Neural progenitor cell (in vitro differentiated cells): ENCODE data around the gene ASGR1. TPM values are rescaled to one million over a fixed set of nuclear protein-coding genes. Genes with fewer than 3 reads are reported as not detected.
A peak's percentile ranks its signal among the peaks of the same experiment; 100 is the strongest.

ENCODE experiments used
- DNase-seq: peaks from one replicate; pipeline ENCODE4 v3.0.0-alpha.2; 2016; ENCODE audit warnings: low spot score
- H2AFZ ChIP-seq: fragments of 200-600 bp; sonication (generic); replicated peaks from 2 replicates; pipeline ENCODE4 v1.6.1; 2016; ENCODE audit warnings: antibody characterized with exemption
- H3F3A ChIP-seq: fragments of 200-600 bp; sonication (generic); 2 replicates; pipeline ENCODE4 v1.6.1; 2016; ENCODE audit warnings: antibody characterized with exemption, low read depth
- H3K27ac ChIP-seq: fragments of 200-600 bp; sonication (generic); 2 replicates; pipeline ENCODE4 v1.5.1; 2016; ENCODE audit warnings: mild to moderate bottlenecking
- H3K27me3 ChIP-seq: fragments of 200-600 bp; sonication (generic); 2 replicates; pipeline ENCODE4 v1.6.1; 2016; ENCODE audit warnings: mild to moderate bottlenecking, moderate library complexity
- H3K36me3 ChIP-seq: fragments of 200-600 bp; sonication (generic); 2 replicates; pipeline ENCODE4 v1.5.1; 2016
- H3K4me1 ChIP-seq: fragments of 200-600 bp; sonication (generic); 2 replicates; pipeline ENCODE4 v1.6.1; 2016; ENCODE audit warnings: mixed run types
- H3K4me2 ChIP-seq: fragments of 200-600 bp; sonication (generic); 2 replicates; pipeline ENCODE4 v1.6.1; 2016
- H3K4me3 ChIP-seq: fragments of 200-600 bp; sonication (generic); 2 replicates; pipeline ENCODE4 v1.5.1; 2016
- H3K79me2 ChIP-seq: fragments of 200-600 bp; sonication (generic); 2 replicates; pipeline ENCODE4 v1.6.1; 2016; ENCODE audit warnings: low read depth
- H3K9ac ChIP-seq: fragments of 200-600 bp; sonication (generic); 2 replicates; pipeline ENCODE4 v1.6.1; 2016
- H3K9me3 ChIP-seq: fragments of 200-600 bp; sonication (generic); 2 replicates; pipeline ENCODE4 v1.5.1; 2016; ENCODE audit warnings: low read depth
- H4K20me1 ChIP-seq: fragments of 200-600 bp; sonication (generic); 2 replicates; pipeline ENCODE4 v1.6.1; 2016; ENCODE audit warnings: low read depth
- H3K27ac Mint-ChIP-seq: 3 replicates; pipeline ENCODE4 v1.8.0; 2021; ENCODE audit warnings: mixed read lengths
- H3K27me3 Mint-ChIP-seq: 2 replicates; pipeline ENCODE4 v1.8.0; 2022; ENCODE audit warnings: low read depth, mild to moderate bottlenecking, inconsistent platforms, moderate library complexity, mixed read lengths; ENCODE audit not compliant: insufficient read depth
- H3K36me3 Mint-ChIP-seq: 3 replicates; pipeline ENCODE4 v1.8.0; 2021; ENCODE audit warnings: mixed read lengths
- H3K4me1 Mint-ChIP-seq: 3 replicates; pipeline ENCODE4 v1.8.0; 2021; ENCODE audit warnings: mixed read lengths
- H3K4me3 Mint-ChIP-seq: 3 replicates; pipeline ENCODE4 v1.8.0; 2021; ENCODE audit warnings: mild to moderate bottlenecking, moderate library complexity, mixed read lengths
- H3K9me3 Mint-ChIP-seq: 3 replicates; pipeline ENCODE4 v1.8.0; 2020; ENCODE audit warnings: mixed read lengths
- CTCF ChIP-seq: fragments of 200-600 bp; sonication (generic); IDR thresholded peaks from 2 replicates; pipeline ENCODE4 v1.5.1; 2017; ENCODE audit warnings: antibody characterized with exemption, mild to moderate bottlenecking
- EZH2 ChIP-seq: fragments of 200-600 bp; sonication (generic); IDR thresholded peaks from 2 replicates; pipeline ENCODE4 v1.6.1; 2017; ENCODE audit warnings: antibody characterized with exemption, mild to moderate bottlenecking, moderate library complexity
- EZH2phosphoT487 ChIP-seq: fragments of 200-600 bp; sonication (generic); IDR thresholded peaks from 2 replicates; pipeline ENCODE4 v1.6.1; 2017; ENCODE audit warnings: antibody characterized with exemption
- total RNA-seq: library from RNA; depleted of rRNA; stranded (reverse); fragments of >200 nt; gene quantifications from 2 replicates; pipeline ENCODE4 v1.2.3, GENCODE V29; 2015; ENCODE audit warnings: low replicate concordance

Gene ASGR1
- total RNA-seq, 1 donor from 2014 or later, result 3.1 TPM

GRCh38 chr17:7178973-7179316 is 225 bp downstream of the ASGR1 start:
- H3K36me3 ChIP-seq, result no peaks in the 10 kb centered on the region
- H3K4me1 Mint-ChIP-seq, result peaks cover 24% of the 10 kb centered on the region

DNA sequence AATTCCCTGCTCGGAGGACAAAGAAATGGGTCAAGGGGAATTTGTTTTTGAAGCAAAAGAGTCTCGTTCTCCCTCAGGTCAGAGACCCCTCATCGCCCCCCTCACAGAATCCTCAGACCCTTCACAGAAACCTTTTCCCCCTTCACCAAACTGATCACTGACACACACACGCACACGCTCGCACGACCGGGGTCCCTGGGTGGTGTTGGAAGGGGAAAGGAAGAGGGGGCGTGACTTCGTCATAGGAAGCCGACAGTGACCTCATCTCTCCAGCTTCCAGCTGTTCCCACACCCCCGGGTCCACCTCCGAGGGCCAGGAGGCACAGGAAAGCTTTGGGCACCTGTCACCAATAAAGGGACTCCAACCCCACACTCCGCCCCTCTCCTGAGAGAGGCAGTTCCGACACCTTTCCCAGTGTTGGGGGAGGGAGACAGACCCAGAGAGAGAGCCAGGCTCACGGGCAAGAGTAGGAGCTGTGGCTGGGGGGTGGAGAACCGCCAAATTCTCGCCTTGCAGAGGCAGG is 1.2 kb downstream of the ASGR1 start:
- no peak overlapping the region for H3K9ac ChIP-seq
- peak overlapping the region; percentile 99 for H2AFZ ChIP-seq
- peaks cover 57% of the 10 kb centered on the region for H3K27me3 ChIP-seq
- Mint-ChIP-seq H3K27ac (peak overlapping the region; percentile 80), H3K9me3 (no peaks in the 10 kb centered on the region), H3K4me3 (no peak overlapping the region), H3K36me3 (peaks cover 3% of the 10 kb centered on the region), H3K4me1 (peaks cover 23% of the 10 kb centered on the region), H3K27me3 (peaks cover 3% of the 10 kb centered on the region)
- H3K9me3 ChIP-seq, result no peaks in the 10 kb centered on the region
- no peaks in the 10 kb centered on the region for H4K20me1 ChIP-seq
- H3K4me2 ChIP-seq, result peak overlapping the region; percentile 96
- no peaks in the 10 kb centered on the region for H3K36me3 ChIP-seq
- peak; percentile 51 for DNase-seq
- peak overlapping the region; percentile 65 for H3K4me3 ChIP-seq
- H3K27ac ChIP-seq, result no peak overlapping the region
- peaks cover 11% of the 10 kb centered on the region for H3K4me1 ChIP-seq
- peaks cover 27% of the 10 kb centered on the region for H3F3A ChIP-seq
- TF ChIP-seq CTCF (no peak), EZH2 (no peak), EZH2phosphoT487 (no peak)
- no peaks in the 10 kb centered on the region for H3K79me2 ChIP-seq

More at GRCh38 chr17:7178973-7179316, 225 bp downstream of the ASGR1 start:
- Histone ChIP-seq H3K27ac (no peak overlapping the region), H3K9me3 (no peaks in the 10 kb centered on the region), H2AFZ (no peak overlapping the region), H3F3A (peaks cover 27% of the 10 kb centered on the region), H3K79me2 (no peaks in the 10 kb centered on the region), H3K4me2 (no peak overlapping the region), H3K27me3 (peaks cover 49% of the 10 kb centered on the region), H4K20me1 (no peaks in the 10 kb centered on the region), H3K4me1 (peaks cover 8% of the 10 kb centered on the region), H3K9ac (no peak overlapping the region), H3K4me3 (no peak overlapping the region)
- Mint-ChIP-seq H3K27ac (no peak overlapping the region), H3K4me3 (no peak overlapping the region), H3K27me3 (peaks cover 3% of the 10 kb centered on the region), H3K36me3 (no peaks in the 10 kb centered on the region), H3K9me3 (no peaks in the 10 kb centered on the region)
- TF ChIP-seq CTCF, result no peak
- TF ChIP-seq EZH2, result no peak
- TF ChIP-seq EZH2phosphoT487, result no peak
- DNase-seq, result no peak

DNA sequence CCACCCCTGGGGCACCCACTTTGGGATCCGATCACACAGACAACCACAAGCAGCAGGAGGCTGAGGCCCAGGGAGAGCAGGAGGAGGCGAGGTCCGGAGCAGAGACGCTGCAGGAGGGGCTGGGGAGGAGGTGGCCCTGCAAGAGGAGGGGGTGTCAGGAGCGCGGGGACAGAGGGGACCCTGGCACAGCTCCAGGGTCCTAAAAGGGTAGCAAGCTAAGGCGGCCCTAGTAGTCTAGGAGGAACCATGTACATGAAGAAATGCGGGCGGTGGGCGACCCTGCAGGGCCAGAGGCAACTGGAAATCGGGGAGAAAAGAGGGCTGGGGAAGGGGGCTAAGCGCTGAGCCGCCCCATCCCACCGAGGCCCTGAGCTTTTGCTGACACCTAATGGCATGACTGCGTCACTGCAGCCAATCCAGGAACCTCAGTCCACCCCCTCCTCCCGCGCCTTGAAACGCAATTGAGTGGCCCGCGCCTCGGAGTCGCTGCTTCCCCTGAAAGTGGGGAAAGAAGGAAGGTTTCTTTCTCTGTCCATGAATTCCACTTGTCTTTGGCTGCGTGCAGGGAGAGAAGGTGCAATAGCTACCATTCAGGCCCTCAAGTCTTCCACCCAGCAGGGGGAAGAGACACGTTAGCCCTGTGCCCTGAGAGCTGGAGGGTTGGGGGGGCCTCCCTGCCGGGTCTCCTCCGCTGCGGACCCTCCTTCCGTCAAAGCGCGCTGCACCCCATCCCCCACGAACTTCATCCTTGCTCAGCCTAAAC is 1.8 kb downstream of the ASGR1 start:
- Mint-ChIP-seq H3K9me3 (no peaks in the 10 kb centered on the region), H3K4me3 (no peak overlapping the region), H3K27me3 (peaks cover 3% of the 10 kb centered on the region), H3K27ac (peak overlapping the region; percentile 80), H3K4me1 (peaks cover 23% of the 10 kb centered on the region), H3K36me3 (peaks cover 3% of the 10 kb centered on the region)
- peak; percentile 83 for TF ChIP-seq CTCF
- TF ChIP-seq EZH2phosphoT487, result no peak
- TF ChIP-seq EZH2, result peak; percentile 32
- H3K4me2 ChIP-seq, result peak overlapping the region; percentile 96
- H3K27ac ChIP-seq, result no peak overlapping the region
- peaks cover 57% of the 10 kb centered on the region for H3K27me3 ChIP-seq
- no peak overlapping the region for H3K9ac ChIP-seq
- peaks cover 27% of the 10 kb centered on the region for H3F3A ChIP-seq
- no peaks in the 10 kb centered on the region for H3K36me3 ChIP-seq
- peaks cover 11% of the 10 kb centered on the region for H3K4me1 ChIP-seq
- peak overlapping the region; percentile 65 for H3K4me3 ChIP-seq
- H2AFZ ChIP-seq, result peak overlapping the region; percentile 99
- H3K9me3 ChIP-seq, result no peaks in the 10 kb centered on the region
- no peaks in the 10 kb centered on the region for H3K79me2 ChIP-seq
- no peaks in the 10 kb centered on the region for H4K20me1 ChIP-seq
- peak; percentile 92 for DNase-seq
